ENCODE results near the gene AVEN.

Gene AVEN

GRCh38 chr15:33985287-33985686 lies 53.7 kb downstream of the AVEN start:
- DNase-seq (ENCODE audit: low spot score): no peak

- no peak for DNase-seq (ENCODE audit: low spot score)
Observed at GRCh38 chr15:33982516-33982915, 56.5 kb downstream of the AVEN start.

- no peak for DNase-seq (ENCODE audit: low spot score)
Observed at GRCh38 chr15:33980159-33980558, 58.8 kb downstream of the AVEN start.

GRCh38 chr15:33975022-33975565 lies 63.9 kb downstream of the AVEN start:
- DNase-seq (ENCODE audit: low spot score): no peak

GRCh38 chr15:33971811-33972210 lies 67.2 kb downstream of the AVEN start:
- DNase-seq (ENCODE audit: low spot score): no peak

- no peak for DNase-seq (ENCODE audit: low spot score)
Observed at GRCh38 chr15:33968821-33969220, 70.2 kb downstream of the AVEN start.

GRCh38 chr15:33968224-33968623 lies 70.8 kb downstream of the AVEN start, which contains the start of gene CHRM5:
TSS of gene CHRM5 (plus strand) at chr15:33968497. CDS start at chr15:34062718, 94,221 bp downstream.
- DNase-seq (ENCODE audit: low spot score): no peak

GRCh38 chr15:33964665-33965040 lies 74.4 kb downstream of the AVEN start:
- no peak for DNase-seq (ENCODE audit: low spot score)

- no peak for DNase-seq (ENCODE audit: low spot score)
Observed at GRCh38 chr15:33963831-33964664, 75.0 kb downstream of the AVEN start.

GRCh38 chr15:33960549-33960935 lies 78.5 kb downstream of the AVEN start:
- no peak for DNase-seq (ENCODE audit: low spot score)

GRCh38 chr15:33959844-33960548 lies 79.0 kb downstream of the AVEN start:
- no peak for DNase-seq (ENCODE audit: low spot score)

GRCh38 chr15:33956397-33956796 lies 82.6 kb downstream of the AVEN start:
- no peak for DNase-seq (ENCODE audit: low spot score)

GRCh38 chr15:33955945-33956344 lies 83.1 kb downstream of the AVEN start:
- no peak for DNase-seq (ENCODE audit: low spot score)

GRCh38 chr15:33946152-33946551 lies 92.9 kb downstream of the AVEN start:
- DNase-seq (ENCODE audit: low spot score): no peak

- DNase-seq (ENCODE audit: low spot score): no peak
Observed at GRCh38 chr15:33941279-33942063, 97.5 kb downstream of the AVEN start.

- no peak for DNase-seq (ENCODE audit: low spot score)
Observed at GRCh38 chr15:33934921-33935320, 104.1 kb downstream of the AVEN start.

GRCh38 chr15:33934396-33934795 lies 104.6 kb downstream of the AVEN start:
- no peak for DNase-seq (ENCODE audit: low spot score)

GRCh38 chr15:33932734-33933133 lies 106.3 kb downstream of the AVEN start:
- no peak for DNase-seq (ENCODE audit: low spot score)

- no peak for DNase-seq (ENCODE audit: low spot score)
Observed at GRCh38 chr15:33926260-33926659, 112.7 kb downstream of the AVEN start.

GRCh38 chr15:33923446-33923845 lies 115.6 kb downstream of the AVEN start:
- DNase-seq (ENCODE audit: low spot score): no peak

GRCh38 chr15:33915571-33916407 lies 123.2 kb downstream of the AVEN start:
- no peak for DNase-seq (ENCODE audit: low spot score)
